HL-60 (cell line): ENCODE data around the gene CKLF.

Experiments used
- DNase-seq, 2 experiments: peaks; one replicate each; pipeline ENCODE4 v3.0.0-alpha.2; 2010 to 2020; ENCODE audit warnings: low read depth in 1 of 2, low spot score in 1 of 2
- H3K27ac ChIP-seq: fragments of 250-450 bp; sonication (Bioruptor Pico); replicated peaks from 2 replicates; pipeline ENCODE4 v1.5.1; 2020; ENCODE audit warnings: mild to moderate bottlenecking, moderate library complexity
- H3K27me3 ChIP-seq: fragments of 250-450 bp; sonication (Bioruptor Pico); 2 replicates; pipeline ENCODE4 v1.5.1; 2021; ENCODE audit warnings: mild to moderate bottlenecking, moderate library complexity; ENCODE audit not compliant: insufficient read depth, poor library complexity, severe bottlenecking
- H3K4me3 ChIP-seq: replicated peaks from 2 replicates; pipeline ENCODE4 v1.5.1; 2011; ENCODE audit warnings: mild to moderate bottlenecking, control low read depth, low read length; ENCODE audit not compliant: insufficient read depth
- GABPA ChIP-seq: IDR thresholded peaks from 2 replicates; pipeline ENCODE4 v1.6.1; 2012; ENCODE audit warnings: low read depth
- POLR2AphosphoS5 ChIP-seq: IDR thresholded peaks from 2 replicates; pipeline ENCODE4 v1.6.1; 2012; ENCODE audit warnings: low read depth
- REST ChIP-seq: IDR thresholded peaks from 2 replicates; pipeline ENCODE4 v1.6.1; 2012; ENCODE audit warnings: low read depth; ENCODE audit not compliant: insufficient replicate concordance
- SPI1 ChIP-seq: IDR thresholded peaks from 2 replicates; pipeline ENCODE4 v1.6.1; 2012; ENCODE audit warnings: low read depth, mild to moderate bottlenecking, borderline replicate concordance
- TF ChIP-seq, protein P1 (sequence below): IDR thresholded peaks from one replicate; pipeline ENCODE4 v1.5.1; 2011; ENCODE audit warnings: low read length, control low read depth, inconsistent platforms; ENCODE audit not compliant: insufficient read depth

CKLF gene

GRCh38 chr16:66598111-66598510, 45.7 kb downstream of the CKLF start:
- Histone ChIP-seq H3K27ac (no peak overlapping the region), H3K4me3 (no peak overlapping the region), H3K27me3 (no peaks in the 10 kb centered on the region)
- no peak for DNase-seq
- TF ChIP-seq GABPA (no peak), REST (no peak), POLR2AphosphoS5 (no peak), SPI1 (no peak)
- TF ChIP-seq, protein P1, sequence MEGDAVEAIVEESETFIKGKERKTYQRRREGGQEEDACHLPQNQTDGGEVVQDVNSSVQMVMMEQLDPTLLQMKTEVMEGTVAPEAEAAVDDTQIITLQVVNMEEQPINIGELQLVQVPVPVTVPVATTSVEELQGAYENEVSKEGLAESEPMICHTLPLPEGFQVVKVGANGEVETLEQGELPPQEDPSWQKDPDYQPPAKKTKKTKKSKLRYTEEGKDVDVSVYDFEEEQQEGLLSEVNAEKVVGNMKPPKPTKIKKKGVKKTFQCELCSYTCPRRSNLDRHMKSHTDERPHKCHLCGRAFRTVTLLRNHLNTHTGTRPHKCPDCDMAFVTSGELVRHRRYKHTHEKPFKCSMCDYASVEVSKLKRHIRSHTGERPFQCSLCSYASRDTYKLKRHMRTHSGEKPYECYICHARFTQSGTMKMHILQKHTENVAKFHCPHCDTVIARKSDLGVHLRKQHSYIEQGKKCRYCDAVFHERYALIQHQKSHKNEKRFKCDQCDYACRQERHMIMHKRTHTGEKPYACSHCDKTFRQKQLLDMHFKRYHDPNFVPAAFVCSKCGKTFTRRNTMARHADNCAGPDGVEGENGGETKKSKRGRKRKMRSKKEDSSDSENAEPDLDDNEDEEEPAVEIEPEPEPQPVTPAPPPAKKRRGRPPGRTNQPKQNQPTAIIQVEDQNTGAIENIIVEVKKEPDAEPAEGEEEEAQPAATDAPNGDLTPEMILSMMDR = no peak

GRCh38 chr16:66599726-66600125, 47.4 kb downstream of the CKLF start:
- DNase-seq = no peak
- TF ChIP-seq REST (no peak), POLR2AphosphoS5 (no peak), SPI1 (no peak), GABPA (no peak)
- TF ChIP-seq, protein P1 = no peak
- Histone ChIP-seq H3K4me3 (no peak overlapping the region), H3K27ac (no peak overlapping the region), H3K27me3 (no peaks in the 10 kb centered on the region)

DNA sequence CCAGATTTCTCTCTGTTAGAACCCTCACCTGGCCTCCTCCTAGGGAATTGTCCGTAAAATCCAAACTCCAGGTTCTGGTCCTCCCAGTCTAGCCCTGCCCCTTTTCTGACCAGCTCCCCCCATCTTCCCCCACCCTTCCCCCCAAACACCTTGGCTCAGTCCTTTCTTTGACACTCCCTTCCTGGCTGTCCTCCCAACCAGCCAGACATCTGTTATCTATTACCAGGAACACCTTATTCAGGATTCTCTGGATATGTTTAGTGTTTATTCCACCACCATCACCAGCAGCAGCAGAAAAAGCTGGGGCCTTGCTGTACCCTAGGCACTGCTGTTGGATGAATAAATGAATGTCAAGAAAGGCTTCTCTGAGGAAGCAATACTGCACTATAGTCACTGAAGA, 48.1 kb downstream of the CKLF start:
- Histone ChIP-seq H3K27ac (no peak overlapping the region), H3K27me3 (no peaks in the 10 kb centered on the region), H3K4me3 (no peak overlapping the region)
- no peak for DNase-seq
- no peak for TF ChIP-seq POLR2AphosphoS5
- no peak for TF ChIP-seq GABPA
- no peak for TF ChIP-seq REST
- TF ChIP-seq, protein P1 = no peak
- no peak for TF ChIP-seq SPI1
